Upper lobe of right lung (tissue), 1 donor: ENCODE measurements around the gene MED29. TPM values are rescaled to one million over a fixed set of nuclear protein-coding genes. Genes with fewer than 3 reads are reported as not detected.

Experiments
- ATAC-seq: fragments of 200-7000 bp; cut with Tn5 transposase; one replicate; pipeline ENCODE4 v1.9.1; 2020; ENCODE audit warnings: mild to moderate bottlenecking, moderate library complexity
- DNase-seq: peaks from one replicate; pipeline ENCODE4 v3.0.0-alpha.2; 2020
- H3K27ac ChIP-seq: fragments of 200-600 bp; one replicate; pipeline ENCODE4 v1.8.0; 2022
- H3K27me3 ChIP-seq: fragments of 200-600 bp; one replicate; pipeline ENCODE4 v1.8.0; 2022; ENCODE audit warnings: mild to moderate bottlenecking
- H3K36me3 ChIP-seq: fragments of 200-600 bp; one replicate; pipeline ENCODE4 v1.8.0; 2022
- H3K4me1 ChIP-seq: fragments of 200-600 bp; one replicate; pipeline ENCODE4 v1.8.0; 2022
- H3K4me3 ChIP-seq: fragments of 200-600 bp; one replicate; pipeline ENCODE4 v1.8.0; 2022; ENCODE audit warnings: mild to moderate bottlenecking
- H3K9me3 ChIP-seq: fragments of 200-600 bp; one replicate; pipeline ENCODE4 v1.8.0; 2022
- intact Hi-C: fragments of 100-400 bp; cut with DNase I; formaldehyde crosslinking; loops from one replicate; pipeline ENCODE4 v1.11.0; 2022
- total RNA-seq: library from RNA; stranded (reverse); fragmentation: NEBNext Ultra II Directional; extraction: Animal tissue kit (Norgen Biotek cat#: 25700); gene quantifications from one replicate; pipeline ENCODE4 v1.2.1, GENCODE V29; 2021
- TF ChIP-seq, protein P1 (sequence below): fragments of 200-600 bp; IDR thresholded peaks from one replicate; pipeline ENCODE4 v1.8.0; 2022; ENCODE audit warnings: antibody characterized with exemption
- donor health status: DM: no; HTN: yes; CAD: no; lungs with severe emphysema.

MED29 gene
- total RNA-seq, 1 donor from 2014 or later: 28.8 TPM

DNA sequence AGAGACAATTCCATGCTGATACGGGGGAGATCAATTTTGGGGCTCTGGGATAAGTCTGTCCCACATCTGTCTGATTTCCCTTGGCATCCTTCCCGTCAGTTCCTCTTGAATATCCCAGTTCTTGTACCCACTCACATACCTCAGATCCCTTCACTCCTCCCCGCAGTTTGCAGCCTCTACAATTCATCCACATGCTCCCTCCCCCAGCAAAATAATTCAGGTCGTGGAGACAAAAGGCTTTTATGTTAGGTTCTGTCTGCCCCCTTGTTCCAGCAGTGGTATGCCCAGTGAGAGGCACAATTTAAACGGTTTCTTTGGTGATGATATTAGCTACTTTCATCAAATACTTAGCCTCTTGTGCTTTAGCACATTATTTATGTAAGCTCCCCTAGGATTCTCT is 35.0 kb downstream of the MED29 start:
- ATAC-seq (no peak), DNase-seq (no peak)
- intact Hi-C loops: no loop called here
- Histone ChIP-seq H3K4me1 (peaks cover 25% of the 10 kb centered on the region), H3K27me3 (no peaks in the 10 kb centered on the region), H3K27ac (no peak overlapping the region), H3K9me3 (no peaks in the 10 kb centered on the region), H3K4me3 (no peak overlapping the region), H3K36me3 (peaks cover 2% of the 10 kb centered on the region)
- TF ChIP-seq, protein P1, sequence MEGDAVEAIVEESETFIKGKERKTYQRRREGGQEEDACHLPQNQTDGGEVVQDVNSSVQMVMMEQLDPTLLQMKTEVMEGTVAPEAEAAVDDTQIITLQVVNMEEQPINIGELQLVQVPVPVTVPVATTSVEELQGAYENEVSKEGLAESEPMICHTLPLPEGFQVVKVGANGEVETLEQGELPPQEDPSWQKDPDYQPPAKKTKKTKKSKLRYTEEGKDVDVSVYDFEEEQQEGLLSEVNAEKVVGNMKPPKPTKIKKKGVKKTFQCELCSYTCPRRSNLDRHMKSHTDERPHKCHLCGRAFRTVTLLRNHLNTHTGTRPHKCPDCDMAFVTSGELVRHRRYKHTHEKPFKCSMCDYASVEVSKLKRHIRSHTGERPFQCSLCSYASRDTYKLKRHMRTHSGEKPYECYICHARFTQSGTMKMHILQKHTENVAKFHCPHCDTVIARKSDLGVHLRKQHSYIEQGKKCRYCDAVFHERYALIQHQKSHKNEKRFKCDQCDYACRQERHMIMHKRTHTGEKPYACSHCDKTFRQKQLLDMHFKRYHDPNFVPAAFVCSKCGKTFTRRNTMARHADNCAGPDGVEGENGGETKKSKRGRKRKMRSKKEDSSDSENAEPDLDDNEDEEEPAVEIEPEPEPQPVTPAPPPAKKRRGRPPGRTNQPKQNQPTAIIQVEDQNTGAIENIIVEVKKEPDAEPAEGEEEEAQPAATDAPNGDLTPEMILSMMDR: no peak

DNA sequence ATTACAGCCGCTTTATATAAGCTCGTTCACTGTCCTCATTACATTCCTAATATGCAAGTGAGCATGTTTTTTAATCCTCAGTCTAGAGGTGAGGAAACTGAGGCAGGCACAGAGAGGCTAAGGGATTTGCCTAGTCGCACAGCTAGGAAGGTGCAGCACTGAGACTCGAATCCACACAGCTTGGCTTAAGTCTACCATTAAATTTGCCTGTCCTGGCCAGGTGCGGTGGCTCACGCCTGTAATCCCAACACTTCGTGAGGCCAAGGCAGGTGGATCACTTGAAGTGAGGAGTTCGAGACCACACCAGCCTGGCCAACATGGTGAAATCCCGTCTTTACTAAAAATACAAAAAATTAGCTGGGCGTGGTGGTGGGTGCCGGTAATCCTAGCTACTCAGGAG is 36.5 kb downstream of the MED29 start:
- Histone ChIP-seq H3K9me3 (no peaks in the 10 kb centered on the region), H3K4me1 (peaks cover 27% of the 10 kb centered on the region), H3K4me3 (no peak overlapping the region), H3K27me3 (no peaks in the 10 kb centered on the region), H3K36me3 (peaks cover 13% of the 10 kb centered on the region), H3K27ac (peak overlapping the region; percentile 83)
- ATAC-seq (no peak), DNase-seq (no peak)
- intact Hi-C loops: no loop called here
- TF ChIP-seq, protein P1: no peak

DNA sequence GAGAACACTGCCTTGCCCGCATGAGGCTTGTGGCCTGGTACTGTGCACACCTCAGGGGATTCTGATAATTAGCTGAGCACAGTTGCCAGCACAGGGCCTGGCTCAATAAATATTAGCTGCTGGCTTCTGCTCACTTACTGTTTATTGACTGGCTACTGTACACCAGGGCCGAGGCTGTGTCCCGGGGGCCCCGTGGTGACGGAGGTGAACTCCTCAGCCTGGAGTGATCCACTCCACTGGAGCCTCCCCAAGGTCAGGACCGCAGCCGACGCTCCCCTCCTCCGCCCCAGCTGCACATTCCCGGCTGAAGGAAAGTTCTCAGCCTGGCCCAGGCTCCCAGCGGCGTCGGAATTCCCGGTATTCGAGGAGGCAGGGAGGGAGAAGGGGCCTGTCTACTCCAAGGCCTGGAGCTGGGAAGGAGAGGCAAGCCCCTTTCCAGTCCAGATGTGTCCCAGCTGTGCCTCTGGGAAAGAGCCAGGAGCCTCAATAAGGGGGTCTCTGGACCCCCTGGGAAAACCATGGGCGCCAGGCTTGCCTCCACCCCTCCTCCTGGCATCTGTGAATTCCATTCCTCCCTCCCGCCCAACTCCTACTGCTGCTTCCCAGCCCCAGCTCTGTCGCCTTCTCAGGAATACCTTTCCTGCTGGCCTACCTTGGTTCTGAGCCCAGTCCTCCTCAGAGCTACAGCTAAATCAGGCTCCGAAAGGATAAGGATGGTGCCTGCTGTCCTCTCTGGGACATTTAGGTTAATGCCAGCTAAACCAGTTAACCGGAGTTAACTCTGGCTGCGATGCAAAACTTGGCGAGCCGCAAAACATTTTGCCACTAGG is 37.3 kb downstream of the MED29 start:
- TF ChIP-seq, protein P1: no peak
- DNase-seq (peak; percentile 78), ATAC-seq (peak; percentile 74)
- Histone ChIP-seq H3K9me3 (no peaks in the 10 kb centered on the region), H3K27ac (peak overlapping the region; percentile 83), H3K4me1 (peaks cover 28% of the 10 kb centered on the region), H3K36me3 (peaks cover 21% of the 10 kb centered on the region), H3K27me3 (no peaks in the 10 kb centered on the region), H3K4me3 (no peak overlapping the region)
- intact Hi-C loops: no loop called here

DNA sequence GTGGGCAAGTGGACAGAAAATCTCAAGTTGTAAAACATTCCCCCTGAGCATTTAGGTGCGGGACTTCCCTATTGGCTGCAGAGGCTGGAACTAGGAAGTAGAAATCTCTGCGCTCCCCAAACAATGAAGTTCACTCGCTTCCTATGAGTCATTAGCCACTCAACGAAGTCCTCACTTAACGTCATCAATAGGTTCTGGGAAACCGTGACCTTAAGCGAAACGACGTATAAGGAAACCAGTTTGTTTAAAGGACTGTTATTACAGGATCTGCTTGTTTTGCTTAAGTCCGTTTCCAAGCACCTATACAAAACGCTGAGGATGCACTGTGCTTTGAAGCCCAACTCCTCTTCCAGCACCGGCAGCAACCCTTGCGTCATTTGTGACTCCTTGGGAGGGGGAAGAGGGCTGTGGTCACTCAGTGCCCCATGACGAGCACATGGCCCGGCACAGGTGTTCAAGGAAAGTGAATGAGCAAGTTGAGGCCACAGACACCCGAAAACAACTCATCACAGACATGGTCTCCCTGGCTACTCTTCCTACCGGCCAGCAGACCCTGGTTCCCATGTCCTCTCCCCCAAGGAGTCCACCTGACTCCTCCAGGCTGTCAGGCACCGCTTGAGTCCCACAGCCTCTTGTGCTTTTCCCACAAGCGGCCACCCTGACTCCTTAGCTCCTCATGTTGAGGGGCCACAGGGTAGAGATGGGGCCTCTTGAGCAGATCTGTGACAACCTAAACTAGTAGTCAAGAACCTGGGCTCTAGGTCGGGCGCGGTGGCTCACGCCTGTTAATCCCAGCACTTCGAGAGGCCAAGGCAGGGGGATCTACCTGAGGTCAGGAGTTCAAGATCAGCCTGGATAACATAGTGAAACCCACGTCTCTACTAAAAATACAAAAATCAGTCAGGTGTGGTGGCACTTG is 39.8 kb downstream of the MED29 start:
- no peaks in the 10 kb centered on the region for H3K27me3 ChIP-seq
- H3K4me1 ChIP-seq: peaks cover 45% of the 10 kb centered on the region
- DNase-seq (peak; percentile 78), ATAC-seq (peak; percentile 79)
- intact Hi-C loops: no loop called here
- H3K27ac ChIP-seq: peak overlapping the region; percentile 91
- H3K36me3 ChIP-seq: peaks cover 33% of the 10 kb centered on the region
- no peaks in the 10 kb centered on the region for H3K9me3 ChIP-seq
- peak overlapping the region; percentile 21 for H3K4me3 ChIP-seq
- TF ChIP-seq, protein P1: no peak

DNA sequence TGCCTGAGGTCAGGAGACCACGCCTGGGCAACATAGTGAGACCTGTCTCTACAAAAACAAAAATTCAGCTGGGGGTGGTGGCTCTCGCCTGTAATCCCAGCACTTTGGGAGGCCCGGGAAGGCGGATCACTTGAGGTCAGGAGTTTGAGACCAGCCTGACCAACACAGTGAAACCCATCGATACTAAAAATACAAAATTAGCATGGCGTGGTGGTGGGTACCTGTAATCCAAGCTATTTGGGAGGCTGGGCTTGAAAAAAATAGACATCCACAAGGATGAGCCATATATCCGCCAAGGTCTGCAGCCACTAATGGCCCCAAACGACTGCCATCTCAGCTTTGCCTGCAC is 41.5 kb downstream of the MED29 start:
- intact Hi-C loops: no loop called here
- no peak for ATAC-seq
- H3K27me3 ChIP-seq: no peaks in the 10 kb centered on the region
- peaks cover 33% of the 10 kb centered on the region for H3K36me3 ChIP-seq
- H3K27ac ChIP-seq: no peak overlapping the region
- H3K9me3 ChIP-seq: no peaks in the 10 kb centered on the region
- TF ChIP-seq, protein P1: no peak
- H3K4me3 ChIP-seq: no peak overlapping the region
- peaks cover 49% of the 10 kb centered on the region for H3K4me1 ChIP-seq
- no peak for DNase-seq
